HCT116 (cell line): ENCODE results near the gene LCN9. TPM values are rescaled to one million over a fixed set of nuclear protein-coding genes. Genes with fewer than 3 reads are reported as not detected.

Experiments
- ATAC-seq: fragments of 200-7000 bp; cut with Tn5 transposase; 2 replicates; pipeline ENCODE4 v1.9.1; 2020; ENCODE audit warnings: mild to moderate bottlenecking, moderate library complexity
- BruUV-seq: library from RNA; stranded (reverse); fragments of 400-500 nt; replicated peaks from 2 replicates; lab custom pipeline; 2021; lab: Mats Ljungman, UMichigan
- CTCF ChIA-PET: fragments of 300-600 bp; sonication (Branson Sonifier 250); formaldehyde crosslinking; loops from one replicate; lab custom pipeline; 2021; ENCODE audit warnings: antibody characterized with exemption; lab: Charles Lee
- POLR2A ChIA-PET: fragments of 300-600, 350-600 bp; sonication (Branson Sonifier 250); formaldehyde crosslinking; loops from one replicate; lab custom pipeline; 2021; ENCODE audit warnings: antibody characterized with exemption; lab: Charles Lee
- RAD21 ChIA-PET, 2 experiments: fragments of 300-600 bp; sonication (Branson Sonifier 250); formaldehyde crosslinking; loops; one replicate each; lab custom pipeline; 2023; ENCODE audit warnings: low total read pairs in 2 of 2; ENCODE audit not compliant: uncharacterized antibody in 2 of 2, unreplicated experiment in 2 of 2, low non-redundant PET in 1 of 2; lab: Charles Lee
- DNase-seq: peaks from one replicate; pipeline ENCODE4 v3.0.0-alpha.2; 2010; ENCODE audit warnings: low read depth, low spot score
- H2AFZ ChIP-seq: fragments of 200-600 bp; shearing (Covaris generic), sonication (generic); 2 replicates; pipeline ENCODE4 v1.6.1; 2017; ENCODE audit warnings: low read depth, mixed run types, mixed read lengths, antibody characterized with exemption, low read length; ENCODE audit not compliant: poor library complexity, severe bottlenecking
- H3K27ac ChIP-seq: 2 replicates; pipeline ENCODE4 v1.5.1; 2012; ENCODE audit warnings: low read depth, low read length
- H3K27me3 ChIP-seq: fragments of 200-600 bp; sonication (generic); 2 replicates; pipeline ENCODE4 v1.6.1; 2016; ENCODE audit warnings: mixed run types, low read length, mixed read lengths; ENCODE audit not compliant: insufficient read depth
- H3K36me3 ChIP-seq, 2 experiments: fragments of 200-500 bp in 1 of 2; fragments of 200-600 bp in 1 of 2; sonication (Bioruptor generic) in 1 of 2; sonication (generic) in 1 of 2; 2 replicates each; pipeline versions ENCODE4 v1.5.1 to v1.6.1; 2014 to 2016; ENCODE audit warnings: low read length in 2 of 2, inconsistent platforms in 1 of 2, mixed read lengths in 1 of 2, mixed run types in 1 of 2; ENCODE audit not compliant: insufficient read depth in 2 of 2, control insufficient read depth in 1 of 2
- H3K4me1 ChIP-seq, 2 experiments: fragments of 200-600 bp in 1 of 2; sonication (generic) in 1 of 2; 2 replicates each; pipeline versions ENCODE4 v1.5.1 to v1.6.1; 2012 to 2017; ENCODE audit warnings: low read length in 2 of 2, inconsistent platforms in 1 of 2, mild to moderate bottlenecking in 1 of 2, mixed read lengths in 1 of 2, mixed run types in 1 of 2, moderate library complexity in 1 of 2; ENCODE audit not compliant: insufficient read depth in 2 of 2, control insufficient read depth in 1 of 2
- H3K4me2 ChIP-seq: fragments of 200-600 bp; sonication (generic); 2 replicates; pipeline ENCODE4 v1.6.1; 2017; ENCODE audit warnings: mixed run types, low read length, mixed read lengths
- H3K4me3 ChIP-seq, 2 experiments: fragments of 200-600 bp in 1 of 2; sonication (generic) in 1 of 2; replicated peaks in 1 of 2; 2 replicates each; pipeline ENCODE4 v1.5.1; 2011 to 2016; ENCODE audit warnings: low read length in 2 of 2, control low read depth in 1 of 2, low read depth in 1 of 2, mild to moderate bottlenecking in 1 of 2, mixed read lengths in 1 of 2, mixed run types in 1 of 2
- H3K79me2 ChIP-seq: fragments of 200-600 bp; sonication (generic); 2 replicates; pipeline ENCODE4 v1.6.1; 2017; ENCODE audit warnings: mild to moderate bottlenecking, mixed run types, low read length, moderate library complexity, mixed read lengths; ENCODE audit not compliant: insufficient read depth
- H3K9ac ChIP-seq: fragments of 200-600 bp; sonication (generic); 2 replicates; pipeline ENCODE4 v1.6.1; 2016; ENCODE audit warnings: low read length, mixed read lengths
- H3K9me2 ChIP-seq: fragments of 200-600 bp; sonication (generic), shearing (Covaris generic); 2 replicates; pipeline ENCODE4 v1.6.1; 2017; ENCODE audit warnings: mixed run types, mild to moderate bottlenecking, moderate library complexity; ENCODE audit not compliant: insufficient read depth
- H3K9me3 ChIP-seq, 2 experiments: fragments of 200-500 bp in 1 of 2; fragments of 200-600 bp in 1 of 2; sonication (Bioruptor generic) in 1 of 2; sonication (generic) in 1 of 2; 2 replicates each; pipeline ENCODE4 v1.6.1; 2014 to 2017; ENCODE audit warnings: low read length in 2 of 2, mixed read lengths in 2 of 2, inconsistent platforms in 1 of 2, low read depth in 1 of 2, mild to moderate bottlenecking in 1 of 2, mixed run types in 1 of 2, moderate library complexity in 1 of 2; ENCODE audit not compliant: control insufficient read depth in 1 of 2, insufficient read depth in 1 of 2
- H4K20me1 ChIP-seq: fragments of 200-600 bp; sonication (generic), shearing (Covaris generic); 2 replicates; pipeline ENCODE4 v1.6.1; 2017; ENCODE audit warnings: mixed run types, mild to moderate bottlenecking, moderate library complexity; ENCODE audit not compliant: insufficient read depth
- CBX3 ChIP-seq: IDR thresholded peaks from 2 replicates; pipeline ENCODE4 v1.6.1; 2012; ENCODE audit warnings: low read depth
- EGR1 ChIP-seq: IDR thresholded peaks from 2 replicates; pipeline ENCODE4 v1.6.1; 2012; ENCODE audit warnings: low read depth
- EZH2 ChIP-seq: fragments of 200-600 bp; sonication (generic); IDR thresholded peaks from 2 replicates; pipeline ENCODE4 v1.6.1; 2017; ENCODE audit warnings: antibody characterized with exemption, mixed run types
- EZH2phosphoT487 ChIP-seq: fragments of 200-600 bp; IDR thresholded peaks from 2 replicates; pipeline ENCODE4 v1.6.1; 2018; ENCODE audit warnings: antibody characterized with exemption, borderline replicate concordance
- FOSL1 ChIP-seq: IDR thresholded peaks from 2 replicates; pipeline ENCODE4 v1.6.1; 2012; ENCODE audit warnings: low read depth
- MAX ChIP-seq: IDR thresholded peaks from 2 replicates; pipeline ENCODE4 v1.6.1; 2012
- REST ChIP-seq: IDR thresholded peaks from 2 replicates; pipeline ENCODE4 v1.6.1; 2012; ENCODE audit warnings: low read depth
- SRF ChIP-seq: IDR thresholded peaks from 2 replicates; pipeline ENCODE4 v1.6.1; 2012; ENCODE audit warnings: low read depth
- ZBTB33 ChIP-seq: IDR thresholded peaks from 2 replicates; pipeline ENCODE4 v1.6.1; 2011; ENCODE audit warnings: mild to moderate bottlenecking, low read length, moderate library complexity; ENCODE audit not compliant: insufficient replicate concordance; ENCODE audit errors: extremely low read depth
- ZFX ChIP-seq: fragments of 450-650 bp; IDR thresholded peaks from 2 replicates; pipeline ENCODE4 v1.6.1; 2017
- intact Hi-C: fragments of 100-400 bp; cut with micrococcal nuclease; formaldehyde crosslinking; loops from 2 replicates; pipeline ENCODE4 v1.10.0; 2022
- total RNA-seq: library from RNA; stranded (reverse); gene quantifications from one replicate; pipeline ENCODE4 v1.2.1, GENCODE V29; 2021; ENCODE audit not compliant: unreplicated experiment

Gene LCN9
- total RNA-seq, 1 experiment from 2014 or later: not detected

- Histone ChIP-seq H3K4me3 (no peak overlapping the region), H3K4me1 (peaks cover 4 to 16% of the 10 kb centered on the region in 2 experiments; a peak in 3 of 4 replicates), H3K9me2 (no peaks in the 10 kb centered on the region), H3K9me3 (no peaks in the 10 kb centered on the region), H3K36me3 (no peaks in the 10 kb centered on the region), H4K20me1 (no peaks in the 10 kb centered on the region), H3K79me2 (no peaks in the 10 kb centered on the region), H3K27me3 (no peaks in the 10 kb centered on the region), H3K9ac (no peak overlapping the region), H3K4me2 (no peak overlapping the region), H3K27ac (no peak overlapping the region), H2AFZ (no peak overlapping the region)
- DNase-seq (no peak), ATAC-seq (no peak)
- BruUV-seq: no TSS peak
- intact Hi-C loops: no loop called here
- ChIA-PET POLR2A (no interaction called here), CTCF (no interaction called here), RAD21 (no interaction called here)
- TF ChIP-seq CBX3 (no peak), EGR1 (no peak), REST (no peak), EZH2 (no peak), SRF (no peak)
Observed at GRCh38 chr9:135693265-135693664, 30.2 kb downstream of the LCN9 start.

- Histone ChIP-seq H3K79me2 (no peaks in the 10 kb centered on the region), H3K4me2 (no peak overlapping the region), H3K9me3 (no peaks in the 10 kb centered on the region), H3K9ac (no peak overlapping the region), H2AFZ (no peak overlapping the region), H3K36me3 (no peaks in the 10 kb centered on the region), H3K4me3 (no peak overlapping the region), H3K27me3 (no peaks in the 10 kb centered on the region), H3K9me2 (no peaks in the 10 kb centered on the region), H4K20me1 (no peaks in the 10 kb centered on the region), H3K4me1 (peaks cover 4 to 16% of the 10 kb centered on the region in 2 experiments; a peak in 3 of 4 replicates), H3K27ac (no peak overlapping the region)
- RAD21 ChIA-PET: no interaction called here
- POLR2A ChIA-PET: no interaction called here
- CTCF ChIA-PET: no interaction called here
- no peak for ATAC-seq
- TF ChIP-seq MAX: no peak
- TF ChIP-seq EZH2phosphoT487: no peak
- no peak for TF ChIP-seq ZBTB33
- TF ChIP-seq ZFX: no peak
- TF ChIP-seq FOSL1: no peak
- no TSS peak for BruUV-seq
- intact Hi-C loops: no loop called here
- no peak for DNase-seq
Observed at GRCh38 chr9:135693771-135694170, 30.7 kb downstream of the LCN9 start.
